GM23338 (cell line): ENCODE data around the gene SLC9B1. TPM values are rescaled to one million over a fixed set of nuclear protein-coding genes. Genes with fewer than 3 reads are reported as not detected.

Experiments used
- ATAC-seq: fragments of 200-7000 bp; cut with Tn5 transposase; 3 replicates; pipeline ENCODE4 v1.9.1; 2020
- DNase-seq: peaks from one replicate; pipeline ENCODE4 v3.0.0-alpha.2; 2015; ENCODE audit warnings: low spot score
- H2AFZ ChIP-seq: fragments of 200-600 bp; sonication (generic); 2 replicates; pipeline ENCODE4 v1.8.0; 2016; ENCODE audit warnings: antibody characterized with exemption, mild to moderate bottlenecking, moderate library complexity
- H3F3A ChIP-seq: fragments of 200-600 bp; sonication (generic); replicated peaks from 2 replicates; pipeline ENCODE4 v1.8.0; 2017; ENCODE audit warnings: antibody characterized with exemption, mixed run types, low read depth
- H3K27ac ChIP-seq: fragments of 200-600 bp; sonication (generic); 2 replicates; pipeline ENCODE4 v1.6.1; 2016; ENCODE audit warnings: low read depth
- H3K27me3 ChIP-seq: fragments of 200-600 bp; sonication (generic); 2 replicates; pipeline ENCODE4 v1.8.0; 2016; ENCODE audit warnings: mild to moderate bottlenecking, mixed run types, moderate library complexity; ENCODE audit not compliant: insufficient read depth
- H3K36me3 ChIP-seq: fragments of 200-600 bp; sonication (generic); 2 replicates; pipeline ENCODE4 v1.8.0; 2016; ENCODE audit warnings: mild to moderate bottlenecking; ENCODE audit not compliant: insufficient read depth
- H3K4me1 ChIP-seq: fragments of 200-600 bp; sonication (generic); 2 replicates; pipeline ENCODE4 v1.8.0; 2016; ENCODE audit warnings: mild to moderate bottlenecking, moderate library complexity; ENCODE audit not compliant: insufficient read depth
- H3K4me2 ChIP-seq: fragments of 200-600 bp; sonication (generic); 2 replicates; pipeline ENCODE4 v1.7.1; 2017; ENCODE audit warnings: mixed run types
- H3K4me3 ChIP-seq: fragments of 200-600 bp; sonication (generic); 2 replicates; pipeline ENCODE4 v1.6.1; 2016; ENCODE audit warnings: mixed run types
- H3K79me2 ChIP-seq: fragments of 200-600 bp; sonication (generic); replicated peaks from 2 replicates; pipeline ENCODE4 v1.8.0; 2017; ENCODE audit warnings: mild to moderate bottlenecking; ENCODE audit not compliant: insufficient read depth
- H3K9me2 ChIP-seq: fragments of 200-600 bp; sonication (generic); 2 replicates; pipeline ENCODE4 v1.8.0; 2017; ENCODE audit not compliant: insufficient read depth
- H4K20me1 ChIP-seq: fragments of 200-600 bp; sonication (generic); replicated peaks from 2 replicates; pipeline ENCODE4 v1.8.0; 2017; ENCODE audit warnings: mild to moderate bottlenecking; ENCODE audit not compliant: insufficient read depth
- H3K27ac Mint-ChIP-seq: 2 replicates; pipeline ENCODE4 v1.8.0; 2020; ENCODE audit warnings: inconsistent platforms, mild to moderate bottlenecking, moderate library complexity, mixed read lengths
- H3K27me3 Mint-ChIP-seq: 3 replicates; pipeline ENCODE4 v1.8.0; 2022; ENCODE audit warnings: low read depth, mild to moderate bottlenecking, moderate library complexity, mixed read lengths, inconsistent platforms; ENCODE audit not compliant: insufficient read depth, poor library complexity
- H3K36me3 Mint-ChIP-seq: 3 replicates; pipeline ENCODE4 v1.8.0; 2021; ENCODE audit warnings: low read depth, mild to moderate bottlenecking, inconsistent platforms, moderate library complexity, mixed read lengths
- H3K4me1 Mint-ChIP-seq: 3 replicates; pipeline ENCODE4 v1.8.0; 2020; ENCODE audit warnings: mild to moderate bottlenecking, inconsistent platforms, mixed read lengths
- H3K4me3 Mint-ChIP-seq: 3 replicates; pipeline ENCODE4 v1.8.0; 2021; ENCODE audit warnings: moderate library complexity, mild to moderate bottlenecking, inconsistent platforms, mixed read lengths
- H3K9me3 Mint-ChIP-seq: 3 replicates; pipeline ENCODE4 v1.8.0; 2020; ENCODE audit warnings: moderate library complexity, mild to moderate bottlenecking, inconsistent platforms, mixed read lengths
- CREB1 ChIP-seq: fragments of 250-450 bp; sonication (Bioruptor Pico); IDR thresholded peaks from 2 replicates; pipeline ENCODE4 v1.5.0; 2020; ENCODE audit warnings: low read depth, mild to moderate bottlenecking, moderate library complexity
- CTCF ChIP-seq, 2 experiments: fragments of 200-600 bp in 1 of 2; sonication (generic) in 1 of 2; conservative IDR thresholded peaks; 2 replicates each; pipeline versions ENCODE4 v1.5.1 to v1.6.1; 2016 to 2017; ENCODE audit warnings: antibody characterized with exemption in 2 of 2, low read depth in 2 of 2, mild to moderate bottlenecking in 2 of 2, moderate library complexity in 1 of 2
- ETS1 ChIP-seq: IDR thresholded peaks from 2 replicates; pipeline ENCODE4 v1.6.1; 2016; ENCODE audit warnings: antibody characterized with exemption
- EZH2 ChIP-seq: fragments of 200-600 bp; sonication (generic); IDR thresholded peaks from one replicate; pipeline ENCODE4 v1.8.0; 2017; ENCODE audit warnings: antibody characterized with exemption, mild to moderate bottlenecking, low read depth; ENCODE audit not compliant: unreplicated experiment
- EZH2phosphoT487 ChIP-seq: fragments of 200-600 bp; sonication (generic); IDR thresholded peaks from one replicate; pipeline ENCODE4 v1.8.1; 2018; ENCODE audit warnings: antibody characterized with exemption; ENCODE audit not compliant: unreplicated experiment
- JUNB ChIP-seq: IDR thresholded peaks from one replicate; pipeline ENCODE4 v1.6.1; 2016; ENCODE audit warnings: antibody characterized with exemption; ENCODE audit not compliant: unreplicated experiment
- NANOG ChIP-seq: IDR thresholded peaks from 2 replicates; pipeline ENCODE4 v1.6.1; 2016; ENCODE audit warnings: antibody characterized with exemption, borderline replicate concordance
- POLR2AphosphoS5 ChIP-seq: IDR thresholded peaks from 2 replicates; pipeline ENCODE4 v1.6.1; 2016; ENCODE audit warnings: antibody characterized with exemption, low read depth
- REST ChIP-seq: IDR thresholded peaks from one replicate; pipeline ENCODE4 v1.6.1; 2018; ENCODE audit warnings: antibody characterized with exemption; ENCODE audit not compliant: unreplicated experiment
- STAT1 ChIP-seq: IDR thresholded peaks from one replicate; pipeline ENCODE4 v1.6.1; 2016; ENCODE audit warnings: antibody characterized with exemption; ENCODE audit not compliant: unreplicated experiment
- ZNF114 ChIP-seq: fragments of 250-450 bp; sonication (Bioruptor Pico); IDR thresholded peaks from 2 replicates; pipeline ENCODE4 v1.5.0; 2020; ENCODE audit warnings: mild to moderate bottlenecking, moderate library complexity
- ZNF462 ChIP-seq: fragments of 250-450 bp; sonication (Bioruptor Pico); IDR thresholded peaks from 2 replicates; pipeline ENCODE4 v1.5.0; 2020; ENCODE audit warnings: mild to moderate bottlenecking, moderate library complexity
- polyA plus RNA-seq: library from polyadenylated mRNA; unstranded; fragments of >200 nt; fragmentation: Nextera tagmentation; extraction: Ambion mirVana; gene quantifications from 2 replicates; pipeline ENCODE4 v1.2.1, GENCODE V29; 2016
- total RNA-seq: library from RNA; depleted of rRNA; stranded (reverse); fragments of >200 nt; shearing (Covaris generic); gene quantifications from 2 replicates; pipeline ENCODE4 v1.2.3, GENCODE V29; 2014

SLC9B1 gene
- total and polyA plus RNA-seq, 2 experiments from 2014 or later: 0.66 to 0.80 TPM

GRCh38 chr4:102869569-102870197 is 149.8 kb downstream of the SLC9B1 start:
- H3K9me3 Mint-ChIP-seq: no peaks in the 10 kb centered on the region
- peak; percentile 45 for DNase-seq
- no peaks in the 10 kb centered on the region; the same call in none of the 2 replicates for H3K36me3 ChIP-seq
- peaks cover 21% of the 10 kb centered on the region for H3K36me3 Mint-ChIP-seq
- peaks cover 86% of the 10 kb centered on the region for H3K79me2 ChIP-seq
- H3K27ac ChIP-seq: peak overlapping the region; percentile 94
- peaks cover 24% of the 10 kb centered on the region for H3K4me1 ChIP-seq
- peak; percentile 2; the same call in 1 of the 3 replicates for ATAC-seq
- no peaks in the 10 kb centered on the region; the same call in 1 of the 2 replicates for H3F3A ChIP-seq
- no peaks in the 10 kb centered on the region for H3K27me3 ChIP-seq
- peak overlapping the region; percentile 60 for H3K4me3 ChIP-seq
- no peaks in the 10 kb centered on the region for H3K9me2 ChIP-seq
- H4K20me1 ChIP-seq: no peaks in the 10 kb centered on the region
- peaks cover 7% of the 10 kb centered on the region for H3K27me3 Mint-ChIP-seq
- H3K27ac Mint-ChIP-seq: peak overlapping the region; percentile 99
- H3K4me2 ChIP-seq: peak overlapping the region; percentile 78
- peak overlapping the region; percentile 97 for H3K4me3 Mint-ChIP-seq
- peak overlapping the region; percentile 70; the same call in 1 of the 2 replicates for H2AFZ ChIP-seq
- no peak for TF ChIP-seq ETS1
- no peak for TF ChIP-seq EZH2phosphoT487
- TF ChIP-seq CREB1: no peak
- no peak for TF ChIP-seq POLR2AphosphoS5
- no peak for TF ChIP-seq JUNB
- TF ChIP-seq STAT1: no peak
- TF ChIP-seq NANOG: no peak
- no peak for TF ChIP-seq EZH2
- no peak for TF ChIP-seq CTCF (conservative IDR thresholded peaks at IDR 0.05; ENCODE audit: low read depth in 2 of 2)
- TF ChIP-seq ZNF462 (CRISPR knock-in tag): no peak
- no peak for TF ChIP-seq REST
- TF ChIP-seq ZNF114 (CRISPR knock-in tag): no peak
- H3K4me1 Mint-ChIP-seq: peaks cover 35% of the 10 kb centered on the region
